Measurements from ENCODE around the gene ITGB8.
"Not testable (repeated sequence)": the region's sequence is repeated elsewhere in the genome, so short reads cannot be mapped to it uniquely, and the experiment has no call there.

The ITGB8 gene

GRCh38 chr7:20388084-20388483 lies 57.4 kb downstream of the ITGB8 start:
- DNase-seq = no peak

- not testable (repeated sequence) for DNase-seq
Measured at GRCh38 chr7:20389192-20389591, 58.5 kb downstream of the ITGB8 start.

- no peak for DNase-seq
Measured at GRCh38 chr7:20393021-20393610, 62.4 kb downstream of the ITGB8 start.

- DNase-seq = no peak
Measured at GRCh38 chr7:20393616-20394015, 62.9 kb downstream of the ITGB8 start.

DNA sequence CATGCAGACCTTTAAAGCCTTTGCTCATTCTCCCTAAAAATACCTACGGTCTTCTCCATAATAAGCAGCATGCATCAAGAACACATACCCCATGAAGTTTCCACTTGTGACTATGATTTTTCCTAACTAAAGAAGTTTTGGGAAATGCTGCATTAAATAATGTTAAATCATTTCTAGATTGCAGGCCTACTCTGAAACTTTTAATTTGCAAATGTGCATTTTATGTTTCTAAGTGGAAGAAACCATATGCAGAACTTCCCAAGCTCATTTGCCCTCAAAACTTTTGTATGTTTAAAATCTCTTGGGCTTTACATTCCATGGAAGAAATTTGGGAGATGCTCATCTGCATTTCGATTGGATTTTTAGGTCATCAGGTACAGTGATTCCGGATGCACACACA lies 63.6 kb downstream of the ITGB8 start:
- DNase-seq = no peak

DNA sequence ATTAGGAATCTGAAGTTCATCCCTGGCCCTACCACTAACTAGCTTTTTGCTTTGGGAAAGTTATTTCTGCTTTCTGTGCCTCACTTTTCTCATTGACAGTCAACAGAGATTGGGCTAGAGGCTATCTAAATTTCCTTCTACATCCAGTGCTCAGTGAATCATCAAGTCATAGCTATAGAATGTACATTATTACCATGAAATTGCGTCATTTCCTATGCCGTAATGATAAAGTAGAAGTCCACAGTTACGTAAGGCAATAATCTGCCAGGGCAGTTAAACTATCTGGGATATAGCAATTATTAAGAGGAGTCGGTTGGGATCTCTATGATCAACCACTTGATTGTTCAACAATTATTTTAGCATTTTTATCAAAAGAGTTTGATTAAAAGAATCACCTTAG lies 64.4 kb downstream of the ITGB8 start:
- no peak for DNase-seq

DNA sequence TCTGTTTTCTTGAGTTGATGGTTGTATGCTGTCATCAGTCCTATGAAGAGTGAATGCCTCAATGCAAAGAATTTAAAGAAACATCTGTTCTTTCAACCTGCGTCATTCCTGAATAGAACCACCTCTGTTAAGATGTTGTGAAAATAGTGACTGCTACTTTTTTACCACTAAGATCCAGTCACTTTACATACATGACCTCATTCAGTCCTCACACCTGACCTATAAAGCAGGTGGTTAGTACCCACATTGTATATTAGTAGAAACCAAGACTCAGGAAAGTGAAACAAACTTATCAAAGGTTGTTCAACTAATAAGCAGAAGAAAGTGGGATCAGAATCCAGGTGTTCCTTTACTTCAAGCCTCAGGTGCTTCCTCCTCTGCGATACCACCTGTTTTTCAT lies 64.8 kb downstream of the ITGB8 start:
- no peak for DNase-seq

DNA sequence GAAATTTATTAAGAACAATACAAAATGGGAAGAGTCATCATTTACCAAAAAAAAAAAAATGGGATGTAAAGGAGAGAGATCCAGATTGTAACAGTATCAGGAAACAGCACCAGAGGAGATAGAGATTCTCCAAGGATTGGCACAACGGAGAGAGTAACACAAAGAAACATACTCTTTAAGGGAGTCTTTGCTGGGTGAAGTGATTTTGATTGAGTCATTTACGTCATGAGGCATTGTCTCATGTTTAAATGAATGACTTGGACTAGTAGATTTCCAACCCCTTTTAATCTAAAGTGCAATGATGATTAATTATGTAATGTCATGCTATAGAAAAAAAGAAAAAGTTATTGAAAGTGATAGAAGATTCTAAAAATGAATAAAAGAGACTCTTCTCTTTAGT lies 68.8 kb downstream of the ITGB8 start:
- DNase-seq = no peak

GRCh38 chr7:20401861-20402746 lies 71.4 kb downstream of the ITGB8 start:
- DNase-seq = no peak

DNA sequence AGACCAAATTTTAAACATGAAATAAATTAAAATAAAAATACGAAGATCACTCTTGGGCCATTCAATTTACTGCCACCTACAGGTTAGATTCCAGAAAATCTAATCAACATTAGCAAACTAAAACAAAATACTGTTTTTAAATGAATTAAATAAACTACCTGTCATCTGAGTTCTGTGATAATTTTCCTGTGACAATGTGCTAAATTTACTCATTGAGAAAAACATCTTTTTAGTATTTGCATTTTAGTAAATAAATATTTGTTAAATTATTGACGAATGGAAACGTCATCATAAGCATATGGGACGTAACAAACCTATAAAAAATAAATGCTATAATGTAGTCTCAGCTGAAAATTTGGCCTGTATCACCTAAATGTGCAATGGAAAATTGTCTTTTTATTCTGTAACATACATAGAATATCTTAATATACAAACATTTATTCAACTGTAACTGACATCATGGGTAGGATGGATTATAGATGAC lies 72.1 kb downstream of the ITGB8 start:
- no peak for DNase-seq

- no peak for DNase-seq
Measured at GRCh38 chr7:20403331-20403730, 72.6 kb downstream of the ITGB8 start.

DNA sequence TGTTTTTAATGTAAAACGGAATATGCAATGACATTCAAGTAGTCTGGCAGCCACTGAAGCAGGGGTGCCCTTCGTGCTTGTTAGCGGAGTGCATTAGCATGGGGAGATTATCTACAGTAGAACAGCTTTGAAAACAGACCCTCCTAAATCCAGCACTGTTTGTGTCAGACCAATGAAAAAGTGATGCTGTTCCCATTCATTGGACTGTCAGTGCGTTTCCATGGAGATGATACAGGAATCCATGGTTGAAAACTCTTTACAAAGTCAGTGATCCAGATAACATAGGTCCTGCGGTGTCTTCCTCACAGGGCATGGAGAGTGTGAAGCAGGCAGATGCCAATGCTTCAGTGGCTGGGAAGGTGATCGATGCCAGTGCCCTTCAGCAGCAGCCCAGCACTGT lies 73.6 kb downstream of the ITGB8 start:
- DNase-seq = no peak

- no peak for DNase-seq
Measured at GRCh38 chr7:20407585-20408466, 77.1 kb downstream of the ITGB8 start.

DNA sequence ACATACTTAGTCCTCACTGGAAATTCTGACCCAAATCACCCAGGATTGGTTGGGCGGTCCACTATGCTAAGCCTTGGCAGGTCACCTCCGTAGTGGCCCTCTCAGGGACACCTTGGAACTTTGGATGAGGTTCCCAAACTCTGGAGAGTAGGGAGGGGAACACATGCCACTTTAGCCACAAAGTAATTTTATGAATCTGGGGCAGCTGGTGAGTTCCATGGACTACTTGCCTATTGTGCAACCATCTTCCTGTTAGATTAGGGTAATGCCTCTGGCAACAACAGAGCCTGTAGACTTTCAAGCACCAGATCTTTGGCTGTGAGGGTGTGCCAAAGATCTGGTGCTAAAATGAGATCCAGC lies 77.7 kb downstream of the ITGB8 start:
- DNase-seq = no peak

DNA sequence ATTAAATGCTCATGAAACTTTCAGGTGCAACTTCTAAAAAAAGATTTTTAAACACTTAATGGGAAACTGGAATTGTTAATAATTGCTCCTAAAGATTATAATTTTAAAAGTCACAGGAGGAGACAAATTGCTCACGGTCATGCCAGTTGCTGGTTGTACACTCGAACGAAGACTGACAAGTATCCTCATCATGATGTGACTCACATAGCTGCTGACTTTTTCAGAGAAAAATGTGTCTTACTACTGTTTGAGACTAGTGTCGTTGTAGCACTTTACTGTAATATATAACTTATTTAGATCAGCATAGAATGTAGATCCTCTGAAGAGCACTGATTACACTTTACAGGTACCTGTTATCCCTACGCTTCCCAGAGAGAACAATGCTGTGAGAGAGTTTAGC lies 79.3 kb downstream of the ITGB8 start:
- DNase-seq = no peak

- no peak for DNase-seq
Measured at GRCh38 chr7:20411372-20411771, 80.7 kb downstream of the ITGB8 start.

GRCh38 chr7:20412032-20412431 lies 81.3 kb downstream of the ITGB8 start:
- no peak for DNase-seq

DNA sequence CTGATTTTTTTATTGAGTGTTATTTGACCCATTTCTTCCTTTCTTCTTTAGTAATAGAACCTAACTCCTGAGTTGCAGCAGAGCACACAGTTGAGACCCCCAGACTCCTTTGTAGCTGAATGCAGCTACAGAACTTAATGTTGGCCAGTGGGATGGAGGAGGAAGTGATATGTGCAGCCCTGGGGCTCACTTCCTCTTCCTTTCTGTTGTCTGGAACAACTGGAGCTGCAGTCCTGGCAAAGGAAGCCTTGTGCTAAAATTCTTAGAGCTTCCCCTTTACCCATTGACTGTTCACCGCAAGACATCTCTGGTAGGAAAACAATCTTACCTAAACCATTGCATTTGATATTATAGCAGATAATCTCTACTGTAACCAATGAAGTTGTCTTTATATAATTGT lies 86.6 kb downstream of the ITGB8 start:
- DNase-seq = no peak

GRCh38 chr7:20417675-20418382 lies 87.1 kb downstream of the ITGB8 start:
- DNase-seq = no peak

DNA sequence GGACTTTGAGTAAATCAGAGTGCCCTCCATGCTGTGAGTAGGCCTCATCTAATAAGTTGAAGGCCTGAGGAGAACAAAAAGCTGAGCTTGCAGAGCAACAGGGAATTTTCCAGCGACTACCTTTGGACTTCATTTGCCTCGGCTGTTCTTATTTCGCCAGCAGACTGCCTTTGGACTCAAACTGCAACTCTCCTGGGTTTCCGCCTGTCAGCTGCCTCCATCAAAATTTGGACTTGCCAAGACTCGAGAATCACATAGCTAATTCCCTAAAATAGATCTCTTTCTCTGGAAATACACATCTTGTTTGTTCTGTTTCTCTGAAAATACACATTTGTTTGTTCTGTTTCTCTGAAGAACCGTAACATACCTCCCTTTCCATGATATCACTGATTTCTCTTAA lies 93.8 kb downstream of the ITGB8 start:
- DNase-seq = no peak

DNA sequence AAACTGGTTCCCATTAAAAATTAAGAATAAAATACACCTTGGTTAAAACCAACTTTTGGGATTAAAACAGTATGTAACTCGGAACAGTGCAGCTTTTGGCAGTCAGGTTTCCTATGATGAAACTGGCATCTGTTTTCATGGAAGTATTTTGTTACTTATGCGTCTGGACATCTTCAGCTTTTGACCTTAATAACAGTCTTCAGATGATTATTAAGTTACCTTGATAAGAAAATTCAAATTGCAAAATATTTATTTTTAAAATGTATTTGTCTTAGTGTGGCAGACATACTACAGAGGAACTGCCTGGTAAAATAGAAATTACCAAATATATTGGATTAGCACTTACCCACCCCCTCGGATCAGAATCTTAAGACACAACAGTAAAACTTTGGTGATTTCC lies 100.0 kb downstream of the ITGB8 start:
- no peak for DNase-seq

GRCh38 chr7:20431146-20431545 lies 100.4 kb downstream of the ITGB8 start:
- no peak for DNase-seq

- DNase-seq = no peak
Measured at GRCh38 chr7:20432071-20432470, 101.4 kb downstream of the ITGB8 start.
